Neuronal stem cell (in vitro differentiated cells): Measurements from ENCODE around the gene TRPM6.
"Not testable (repeated sequence)": the region's sequence is repeated elsewhere in the genome, so short reads cannot be mapped to it uniquely, and the experiment has no call there.

Source experiments
- DNase-seq: peaks from one replicate; pipeline ENCODE4 v3.0.0-alpha.2; 2013; ENCODE audit warnings: low spot score
- H2AFZ ChIP-seq: one replicate; pipeline ENCODE4 v1.6.1; 2013; ENCODE audit warnings: mild to moderate bottlenecking, low read length, inconsistent platforms
- H2AK5ac ChIP-seq: 2 replicates; pipeline ENCODE4 v1.6.1; 2013; ENCODE audit warnings: low read depth, mild to moderate bottlenecking, inconsistent platforms, low read length, moderate library complexity, mixed read lengths
- H2BK120ac ChIP-seq: 2 replicates; pipeline ENCODE4 v1.6.1; 2013; ENCODE audit warnings: low read depth, mild to moderate bottlenecking, inconsistent platforms, low read length, moderate library complexity, mixed read lengths
- H2BK12ac ChIP-seq: one replicate; pipeline ENCODE4 v1.6.1; 2013; ENCODE audit warnings: low read length, inconsistent platforms
- H2BK15ac ChIP-seq: 2 replicates; pipeline ENCODE4 v1.6.1; 2013; ENCODE audit warnings: mild to moderate bottlenecking, low read length, inconsistent platforms, mixed read lengths
- H2BK5ac ChIP-seq: one replicate; pipeline ENCODE4 v1.6.1; 2013; ENCODE audit warnings: inconsistent platforms, mild to moderate bottlenecking, low read length, moderate library complexity
- H3K14ac ChIP-seq: one replicate; pipeline ENCODE4 v1.6.1; 2013; ENCODE audit warnings: low read length, inconsistent platforms
- H3K18ac ChIP-seq: 2 replicates; pipeline ENCODE4 v1.6.1; 2013; ENCODE audit warnings: low read length, inconsistent platforms
- H3K23ac ChIP-seq: 2 replicates; pipeline ENCODE4 v1.6.1; 2013; ENCODE audit warnings: low read depth, mild to moderate bottlenecking, mixed read lengths, low read length, inconsistent platforms; ENCODE audit not compliant: poor library complexity
- H3K27ac ChIP-seq: replicated peaks from 3 replicates; pipeline ENCODE4 v1.5.1; 2013; ENCODE audit warnings: low read length, inconsistent platforms
- H3K27me3 ChIP-seq, 3 experiments: 2 replicates each; pipeline ENCODE4 v1.6.1; 2013; ENCODE audit warnings: low read length in 3 of 3, mild to moderate bottlenecking in 2 of 3, inconsistent platforms in 1 of 3, low read depth in 1 of 3, mixed read lengths in 1 of 3, moderate library complexity in 1 of 3; ENCODE audit not compliant: control insufficient read depth in 3 of 3, insufficient read depth in 3 of 3
- H3K36me3 ChIP-seq, 2 donors: replicated peaks in 1 of 2; 2 replicates each; pipeline ENCODE4 v1.6.1; 2013; ENCODE audit warnings: low read length in 2 of 2; ENCODE audit not compliant: control insufficient read depth in 2 of 2, insufficient read depth in 2 of 2
- H3K4ac ChIP-seq: 2 replicates; pipeline ENCODE4 v1.6.1; 2013; ENCODE audit warnings: inconsistent platforms, mild to moderate bottlenecking, low read length, moderate library complexity
- H3K4me1 ChIP-seq, 2 donors: 1 replicate in 1 of 2; 2 replicates in 1 of 2; pipeline ENCODE4 v1.6.1; 2013; ENCODE audit warnings: low read length in 2 of 2, low read depth in 1 of 2; ENCODE audit not compliant: control insufficient read depth in 2 of 2, insufficient read depth in 1 of 2
- H3K4me2 ChIP-seq: one replicate; pipeline ENCODE4 v1.6.1; 2013; ENCODE audit warnings: mild to moderate bottlenecking, low read length, inconsistent platforms; ENCODE audit not compliant: insufficient read depth, poor library complexity, severe bottlenecking
- H3K4me3 ChIP-seq, 2 donors: 2 replicates each; pipeline ENCODE4 v1.5.1; 2013; ENCODE audit warnings: low read length in 2 of 2, mild to moderate bottlenecking in 2 of 2, inconsistent platforms in 1 of 2, moderate library complexity in 1 of 2
- H3K79me1 ChIP-seq: one replicate; pipeline ENCODE4 v1.6.1; 2013; ENCODE audit warnings: low read depth, mild to moderate bottlenecking, inconsistent platforms, low read length, moderate library complexity
- H3K9ac ChIP-seq: one replicate; pipeline ENCODE4 v1.6.1; 2013; ENCODE audit warnings: mild to moderate bottlenecking, low read depth, low read length, inconsistent platforms; ENCODE audit not compliant: poor library complexity
- H3K9me3 ChIP-seq, 2 donors: replicated peaks in 1 of 2; 2 replicates each; pipeline versions ENCODE3 to v1.6.1; 2013; ENCODE audit warnings: low read length in 2 of 2, mild to moderate bottlenecking in 2 of 2, inconsistent platforms in 1 of 2, low read depth in 1 of 2, mixed read lengths in 1 of 2, moderate library complexity in 1 of 2; ENCODE audit not compliant: control insufficient read depth in 2 of 2, insufficient read depth in 1 of 2
- H4K8ac ChIP-seq: one replicate; pipeline ENCODE4 v1.6.1; 2013; ENCODE audit warnings: low read depth, mild to moderate bottlenecking, inconsistent platforms, low read length, moderate library complexity
- H4K91ac ChIP-seq: one replicate; pipeline ENCODE4 v1.6.1; 2013; ENCODE audit warnings: low read length, low read depth, mild to moderate bottlenecking, inconsistent platforms; ENCODE audit not compliant: poor library complexity
- WGBS, 2 donors: extraction: QIAGEN DNeasy Blood & Tissue Kit; methylation state at CpG; one replicate each; pipeline ENCODE4 v1.1.7; 2013; ENCODE audit warnings: missing lambda C conversion rate in 2 of 2, mixed read lengths in 1 of 2; ENCODE audit not compliant: insufficient read length in 2 of 2, insufficient replicate concordance in 1 of 2; ENCODE audit errors: extremely low coverage in 2 of 2; 5-methylcytosine and 5-hydroxymethylcytosine counted together

TRPM6 gene

GRCh38 chr9:74853024-74853423 lies 34.7 kb downstream of the TRPM6 start:
- H4K8ac ChIP-seq, H3K27me3 ChIP-seq, H3K27ac ChIP-seq, H2AFZ ChIP-seq, H2BK12ac ChIP-seq, H3K18ac ChIP-seq, H3K4me1 ChIP-seq, H3K4ac ChIP-seq, H3K23ac ChIP-seq, H3K4me3 ChIP-seq, H2BK120ac ChIP-seq, H3K9me3 ChIP-seq, H3K79me1 ChIP-seq, DNase-seq, H2BK15ac ChIP-seq, H3K14ac ChIP-seq, H3K36me3 ChIP-seq, H3K9ac ChIP-seq, H3K4me2 ChIP-seq, H2BK5ac ChIP-seq, H2AK5ac ChIP-seq, H4K91ac ChIP-seq: not testable (repeated sequence)
- WGBS, 2 donors = no CpG with 5 or more reads among the region's 36 CpGs

GRCh38 chr9:74848153-74848525 lies 39.6 kb downstream of the TRPM6 start:
- Histone ChIP-seq H3K4me1 (no peaks in the 10 kb centered on the region), H3K27ac (no peak overlapping the region), H3K18ac (no peak overlapping the region), H2BK12ac (no peak overlapping the region), H2BK120ac (no peak overlapping the region), H2AFZ (no peak overlapping the region), H3K36me3 (no peaks in the 10 kb centered on the region), H3K9me3 (no peaks in the 10 kb centered on the region), H2BK5ac (no peak overlapping the region), H3K23ac (no peak overlapping the region), H3K27me3 (no peaks in the 10 kb centered on the region), H3K4ac (no peak overlapping the region), H2BK15ac (no peak overlapping the region), H3K79me1 (no peaks in the 10 kb centered on the region), H2AK5ac (no peak overlapping the region), H3K14ac (no peak overlapping the region), H3K9ac (no peak overlapping the region), H3K4me2 (no peak overlapping the region), H4K8ac (no peak overlapping the region), H3K4me3 (no peak overlapping the region), H4K91ac (no peak overlapping the region)
- no peak for DNase-seq
- WGBS, 2 donors = no CpG with 5 or more reads among the region's 4 CpGs

DNA sequence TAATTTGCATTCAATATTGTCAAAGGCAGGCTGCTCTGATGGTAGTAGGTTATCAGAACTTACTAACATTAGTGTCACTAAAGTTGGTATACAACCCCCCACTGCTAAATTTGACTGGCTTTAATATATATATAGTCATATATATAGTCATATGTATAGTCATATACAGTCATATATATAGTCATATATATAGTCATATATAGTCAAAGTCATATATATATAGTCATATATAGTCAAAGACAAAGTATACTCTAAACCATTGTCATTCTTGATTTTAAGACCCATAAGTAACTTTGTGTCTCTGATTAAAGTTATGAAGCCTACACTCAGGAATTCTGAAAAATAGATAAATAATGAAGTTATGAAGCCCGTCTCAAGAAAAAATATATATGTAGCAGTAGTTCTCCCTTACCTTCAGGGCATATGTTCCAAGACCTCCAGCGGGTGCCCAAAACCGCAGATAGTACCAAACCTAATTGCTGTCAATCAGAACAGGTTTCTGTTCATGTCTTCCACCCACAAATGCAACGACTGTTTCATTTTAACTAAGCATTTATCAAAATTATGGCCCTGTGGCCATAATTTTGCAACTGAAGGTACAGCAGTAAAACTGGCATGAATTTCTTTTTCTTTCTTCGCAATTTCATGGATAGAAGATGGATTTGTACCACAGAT lies 40.1 kb downstream of the TRPM6 start:
- no CpG with 5 or more reads among the region's 5 CpGs for WGBS, 2 donors
- Histone ChIP-seq H3K27ac (no peak overlapping the region), H3K4me1 (no peaks in the 10 kb centered on the region), H2AFZ (no peak overlapping the region), H3K9ac (no peak overlapping the region), H4K91ac (no peak overlapping the region), H2BK12ac (no peak overlapping the region), H3K36me3 (no peaks in the 10 kb centered on the region), H3K18ac (no peak overlapping the region), H3K4me2 (no peak overlapping the region), H3K14ac (no peak overlapping the region), H2AK5ac (no peak overlapping the region), H2BK15ac (no peak overlapping the region), H2BK5ac (no peak overlapping the region), H4K8ac (no peak overlapping the region), H3K27me3 (no peaks in the 10 kb centered on the region), H3K4ac (no peak overlapping the region), H3K4me3 (no peak overlapping the region), H3K23ac (no peak overlapping the region), H2BK120ac (no peak overlapping the region), H3K79me1 (no peaks in the 10 kb centered on the region), H3K9me3 (no peaks in the 10 kb centered on the region)
- DNase-seq = no peak

DNA sequence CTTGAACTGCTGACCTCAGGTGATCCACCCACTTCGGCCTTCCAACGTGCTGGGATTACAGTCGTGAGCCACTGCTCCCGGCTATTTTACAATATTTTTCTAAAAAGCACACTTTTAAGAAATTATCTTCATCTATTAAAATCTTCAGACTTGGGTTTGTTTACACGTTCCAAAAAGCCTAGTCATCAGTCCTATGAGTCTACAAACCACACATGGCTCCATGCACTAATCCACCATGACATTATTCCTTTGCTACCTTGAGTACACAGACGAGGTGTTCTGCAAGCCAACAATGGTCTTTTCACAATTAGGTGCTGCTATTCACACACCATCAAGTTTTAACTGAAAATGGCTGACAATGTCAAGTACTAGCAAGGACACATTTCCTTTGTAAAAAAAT lies 41.0 kb downstream of the TRPM6 start:
- H3K27ac ChIP-seq = no peak overlapping the region
- H2BK15ac ChIP-seq = no peak overlapping the region
- H3K14ac ChIP-seq = no peak overlapping the region
- no peak overlapping the region for H3K9ac ChIP-seq
- no peaks in the 10 kb centered on the region for H3K36me3 ChIP-seq
- no peak for DNase-seq
- no peak overlapping the region for H2AK5ac ChIP-seq
- no peaks in the 10 kb centered on the region for H3K79me1 ChIP-seq
- no peak overlapping the region for H3K4ac ChIP-seq
- H2AFZ ChIP-seq = no peak overlapping the region
- no peak overlapping the region for H3K4me2 ChIP-seq
- no peak overlapping the region for H3K18ac ChIP-seq
- no peak overlapping the region for H4K8ac ChIP-seq
- no peak overlapping the region for H2BK5ac ChIP-seq
- no peak overlapping the region for H2BK120ac ChIP-seq
- no peak overlapping the region for H3K23ac ChIP-seq
- H3K4me3 ChIP-seq = no peak overlapping the region
- H2BK12ac ChIP-seq = no peak overlapping the region
- no peaks in the 10 kb centered on the region for H3K27me3 ChIP-seq
- WGBS, 2 donors = no CpG with 5 or more reads among the region's 6 CpGs
- H3K4me1 ChIP-seq = no peaks in the 10 kb centered on the region
- H3K9me3 ChIP-seq = no peaks in the 10 kb centered on the region
- H4K91ac ChIP-seq = no peak overlapping the region
